Superior temporal gyrus (tissue), 1 donor: Measurements from ENCODE around the gene CTIF.

Experiments
- DNase-seq: peaks from one replicate; pipeline ENCODE4 v3.0.0-alpha.2; 2016; ENCODE audit errors: extremely low spot score

The CTIF gene

DNA sequence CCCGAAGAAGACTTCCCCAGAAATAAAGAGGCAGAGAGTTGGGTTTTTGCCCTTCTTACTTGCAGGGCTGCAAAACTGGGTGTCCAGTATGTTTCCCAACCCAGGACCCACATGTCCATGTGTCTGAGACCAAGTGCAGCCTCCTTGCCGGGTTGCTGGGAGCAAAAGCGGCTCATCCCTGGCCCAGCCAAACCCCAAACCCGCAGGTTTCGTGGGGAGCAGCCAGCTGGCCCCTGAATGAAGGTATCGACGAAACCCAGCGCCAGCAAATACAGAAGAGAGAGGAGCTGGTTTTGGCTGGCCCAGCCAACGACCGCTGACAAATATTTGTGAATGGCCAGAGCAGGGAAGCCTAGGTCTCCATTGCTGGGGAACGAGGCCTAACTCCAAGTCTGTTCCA, 214.9 kb downstream of the CTIF start:
- DNase-seq, result no peak

DNA sequence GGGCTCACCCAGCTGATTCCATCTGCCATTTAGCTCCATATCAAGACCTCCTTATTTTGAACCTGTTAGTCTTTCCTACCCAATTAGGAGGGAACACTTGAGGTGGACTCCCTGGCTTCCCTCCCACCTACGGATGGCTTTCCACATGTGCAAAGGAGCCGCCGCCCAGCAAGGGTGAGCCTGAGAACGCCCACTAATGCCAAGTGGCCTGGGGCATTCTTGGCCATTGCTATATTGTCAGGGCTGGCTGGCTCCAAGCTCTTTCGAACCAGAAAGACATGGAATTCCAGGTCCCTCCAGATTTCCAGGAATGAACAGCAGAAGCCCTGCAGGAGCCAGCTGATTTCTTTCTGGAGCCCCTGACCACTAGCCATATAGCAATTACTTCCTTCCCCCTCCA, 215.7 kb downstream of the CTIF start:
- DNase-seq, result no peak

DNA sequence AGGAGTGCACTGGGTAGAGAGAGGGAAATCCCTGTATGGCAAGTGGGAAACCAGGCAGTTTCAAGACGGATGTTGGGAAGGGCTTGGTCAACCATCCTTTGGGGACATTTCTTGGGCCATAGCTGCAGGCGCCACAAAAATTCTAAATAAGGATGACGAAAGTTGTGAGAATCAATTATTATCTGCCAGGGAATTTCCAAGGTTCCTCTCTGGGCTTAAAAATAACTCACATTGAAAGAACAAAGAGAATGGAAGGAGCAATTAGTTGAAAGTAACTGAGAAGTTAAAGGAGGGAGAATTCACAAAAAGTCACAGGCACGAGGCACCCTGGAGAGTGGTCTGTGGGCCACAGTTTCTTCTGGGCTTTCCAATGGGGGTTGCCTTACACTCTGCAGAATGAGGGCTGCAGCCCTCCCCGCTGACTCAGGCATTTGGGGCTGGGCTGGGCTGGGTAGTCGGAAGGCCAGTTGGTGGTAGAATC, 216.2 kb downstream of the CTIF start:
- DNase-seq, result no peak

GRCh38 chr18:48756511-48757226, 217.8 kb downstream of the CTIF start:
- DNase-seq, result no peak

DNA sequence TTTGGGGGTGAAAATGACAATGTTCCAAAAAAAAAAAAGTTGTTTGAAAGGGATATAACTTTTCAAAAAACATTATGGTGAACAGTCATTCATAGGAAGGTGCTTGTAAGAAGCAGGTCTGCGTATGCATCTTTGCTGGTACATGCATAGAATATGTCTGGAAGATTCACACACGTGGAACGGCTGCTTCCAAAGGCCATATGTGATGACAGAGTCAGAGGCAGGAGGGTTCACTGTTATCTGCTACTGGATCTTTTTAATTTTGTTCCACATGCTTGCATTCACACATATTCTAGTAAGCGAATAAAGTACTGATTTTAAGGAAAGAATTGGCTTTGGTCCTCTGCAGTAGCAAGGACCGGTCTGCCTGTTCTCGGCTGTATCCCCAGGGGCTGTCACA, 218.5 kb downstream of the CTIF start:
- no peak for DNase-seq

DNA sequence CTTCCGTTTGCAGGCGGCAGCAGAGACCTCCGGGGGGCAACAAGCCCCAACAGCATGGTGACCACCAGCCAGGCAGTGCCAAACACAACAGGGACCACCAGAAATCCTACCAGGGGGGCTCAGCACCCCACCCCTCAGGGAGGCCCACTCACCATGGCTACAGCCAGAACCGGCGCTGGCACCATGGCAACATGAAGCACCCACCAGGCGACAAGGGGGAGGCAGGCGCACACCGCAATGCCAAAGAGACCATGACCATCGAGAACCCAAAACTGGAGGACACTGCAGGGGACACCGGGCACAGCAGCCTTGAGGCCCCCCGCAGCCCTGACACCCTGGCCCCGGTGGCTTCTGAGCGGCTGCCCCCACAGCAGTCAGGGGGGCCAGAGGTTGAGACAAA, 219.1 kb downstream of the CTIF start:
- DNase-seq, result no peak

- no peak for DNase-seq
Observed at GRCh38 chr18:48761582-48761981, 222.8 kb downstream of the CTIF start.

GRCh38 chr18:48762022-48762421, 223.2 kb downstream of the CTIF start:
- DNase-seq, result no peak

- no peak for DNase-seq
Observed at GRCh38 chr18:48762836-48763718, 224.2 kb downstream of the CTIF start.

- DNase-seq, result no peak
Observed at GRCh38 chr18:48763719-48764100, 224.9 kb downstream of the CTIF start.

DNA sequence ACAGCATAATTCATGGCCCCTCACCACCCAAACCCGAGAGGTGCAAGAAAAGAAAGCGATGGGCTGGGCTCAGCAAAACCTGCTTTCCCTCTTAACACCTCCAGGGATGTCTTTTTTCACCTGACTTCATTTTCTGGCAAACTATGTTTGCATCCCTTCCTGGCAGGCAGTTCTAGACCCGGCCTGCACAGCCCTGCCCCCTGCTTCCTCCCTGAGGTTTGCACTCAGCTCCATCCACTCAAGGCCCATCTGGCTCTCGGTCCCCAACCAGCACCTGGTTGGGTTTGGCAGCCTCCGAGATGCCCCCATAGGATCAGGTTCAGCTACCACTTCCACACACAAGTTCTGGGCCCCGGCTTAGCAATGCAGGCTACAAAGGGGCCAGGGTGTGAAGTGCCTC, 226.2 kb downstream of the CTIF start:
- DNase-seq, result no peak

- DNase-seq, result no peak
Observed at GRCh38 chr18:48766026-48766425, 227.2 kb downstream of the CTIF start.

DNA sequence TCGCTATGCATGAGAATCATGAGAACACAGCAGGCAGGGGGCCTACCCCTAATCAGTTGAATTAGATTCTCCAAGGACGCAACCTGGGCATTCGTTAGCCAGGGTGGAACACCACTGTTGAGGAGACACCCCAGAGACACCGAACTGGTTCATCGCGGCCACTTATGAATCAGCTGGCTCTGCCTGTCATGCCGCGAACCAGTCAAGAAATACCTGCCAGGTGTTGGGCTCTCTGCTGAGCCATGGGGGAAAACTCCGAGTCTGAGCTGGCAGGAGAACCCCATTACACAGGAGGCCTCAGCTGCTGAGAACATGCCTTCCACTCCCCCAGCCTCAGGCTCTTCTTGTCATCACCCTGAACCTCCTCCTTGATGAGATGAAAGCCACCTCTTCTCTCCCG, 227.7 kb downstream of the CTIF start:
- no peak for DNase-seq

- DNase-seq, result no peak
Observed at GRCh38 chr18:48767090-48767690, 228.4 kb downstream of the CTIF start.

- no peak for DNase-seq
Observed at GRCh38 chr18:48769006-48769636, 230.3 kb downstream of the CTIF start.

DNA sequence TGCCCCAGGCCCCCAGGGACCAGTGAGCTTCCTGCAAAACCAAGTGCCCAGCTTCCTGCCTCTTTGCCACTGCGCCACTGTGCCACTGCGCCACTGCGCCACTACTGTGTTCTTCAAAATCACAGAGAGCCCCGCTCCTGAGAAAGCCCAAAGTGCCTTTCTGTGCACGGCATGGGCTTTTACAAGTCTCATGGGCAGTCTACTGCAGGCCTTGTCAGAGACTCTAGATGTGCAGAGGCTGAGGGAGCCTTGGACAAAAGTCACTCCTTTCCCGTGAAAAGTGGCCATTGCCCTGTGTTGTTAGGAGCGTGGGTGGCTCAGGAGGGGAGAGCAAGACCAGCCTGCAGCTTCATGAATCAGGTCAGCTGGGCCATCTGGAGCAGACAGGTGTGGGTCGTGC, 231.4 kb downstream of the CTIF start:
- no peak for DNase-seq

GRCh38 chr18:48771641-48772375, 233.0 kb downstream of the CTIF start:
- DNase-seq, result no peak

DNA sequence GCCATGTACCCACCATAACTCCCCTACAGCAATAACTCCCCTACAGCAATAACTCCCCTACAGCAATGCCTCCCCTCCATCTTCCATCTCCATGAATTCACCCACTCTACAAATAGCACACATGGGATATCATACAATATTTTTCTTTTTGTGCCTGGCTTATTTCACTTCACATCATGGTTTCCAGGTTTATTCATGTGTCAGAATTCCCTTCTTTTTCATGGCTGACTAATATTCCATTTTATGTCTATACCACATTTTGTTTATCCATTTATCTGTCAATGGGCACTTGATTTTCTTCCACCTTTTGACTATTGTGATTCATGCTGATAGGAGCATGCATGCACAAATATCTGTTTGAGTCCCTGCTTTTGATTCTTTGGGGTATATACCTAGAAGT, 233.6 kb downstream of the CTIF start:
- DNase-seq, result no peak

- DNase-seq, result no peak
Observed at GRCh38 chr18:48773821-48774220, 235.0 kb downstream of the CTIF start.

DNA sequence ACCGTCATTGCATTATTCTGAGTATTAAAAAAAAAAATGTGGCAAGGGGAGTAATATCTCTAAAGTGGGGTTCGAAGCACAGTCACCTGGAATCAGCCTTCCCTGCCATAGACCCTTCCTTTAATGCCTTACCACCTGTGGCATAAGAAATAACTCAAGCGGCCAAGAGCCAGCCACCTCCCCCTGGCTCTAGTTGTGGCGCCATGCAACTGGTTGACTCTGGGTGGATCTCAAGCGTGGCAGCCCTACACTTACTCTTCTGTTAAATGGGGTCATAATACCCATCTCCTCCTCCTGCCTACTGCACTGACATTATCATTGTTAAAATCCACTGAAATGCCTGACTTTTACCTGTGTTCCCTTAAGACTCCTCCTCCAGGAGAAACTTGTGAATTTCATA, 236.1 kb downstream of the CTIF start:
- no peak for DNase-seq

GRCh38 chr18:48775372-48776155, 236.7 kb downstream of the CTIF start:
- no peak for DNase-seq
